Stimulated activated CD4-positive, alpha-beta T cell treated with anti-CD3 and anti-CD28 coated beads, Interleukin-1b, Interleukin-23, amount 100 ng/mL, for 4 hours (primary cell): ENCODE results near the gene TYW1.
"Not testable (repeated sequence)": the region's sequence is repeated elsewhere in the genome, so short reads cannot be mapped to it uniquely, and the experiment has no call there.

Experiments used
- DNase-seq, 2 donors: peaks; one replicate each; pipeline ENCODE4 v3.0.0-alpha.2; 2020; ENCODE audit warnings: low read depth in 2 of 2

Gene TYW1

GRCh38 chr7:67248364-67248763 is 251.7 kb downstream of the TYW1 start:
- not testable (repeated sequence) for DNase-seq

DNA sequence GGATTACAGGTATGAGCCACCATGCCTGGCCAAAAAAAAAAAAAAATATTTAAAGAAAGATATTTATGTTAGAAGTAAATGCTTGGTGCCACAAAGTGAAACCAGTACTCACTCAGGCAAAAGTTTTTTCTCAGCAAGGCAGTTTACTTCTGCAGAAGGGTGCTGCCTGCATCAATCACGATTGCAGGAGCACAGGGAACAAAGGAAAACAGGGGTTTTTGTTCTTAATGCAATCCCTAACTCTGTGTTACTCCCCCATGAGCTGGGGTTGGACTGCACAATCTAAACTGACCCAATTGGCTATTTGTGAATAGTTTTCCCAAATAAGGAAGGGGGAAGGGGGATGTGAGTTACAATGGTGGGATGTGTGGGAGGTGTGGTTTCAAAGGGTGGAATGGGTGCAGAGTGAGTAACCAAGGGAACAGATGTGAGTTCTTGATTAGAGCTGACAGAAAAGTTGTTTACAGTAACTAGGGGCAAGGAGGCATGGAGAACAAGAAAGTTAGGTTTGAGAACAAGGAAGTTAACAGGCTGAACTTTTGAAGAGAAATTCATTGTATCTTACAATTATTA is 255.4 kb downstream of the TYW1 start:
- no peak for DNase-seq

GRCh38 chr7:67255076-67255475 is 258.4 kb downstream of the TYW1 start:
- not testable (repeated sequence) for DNase-seq

DNA sequence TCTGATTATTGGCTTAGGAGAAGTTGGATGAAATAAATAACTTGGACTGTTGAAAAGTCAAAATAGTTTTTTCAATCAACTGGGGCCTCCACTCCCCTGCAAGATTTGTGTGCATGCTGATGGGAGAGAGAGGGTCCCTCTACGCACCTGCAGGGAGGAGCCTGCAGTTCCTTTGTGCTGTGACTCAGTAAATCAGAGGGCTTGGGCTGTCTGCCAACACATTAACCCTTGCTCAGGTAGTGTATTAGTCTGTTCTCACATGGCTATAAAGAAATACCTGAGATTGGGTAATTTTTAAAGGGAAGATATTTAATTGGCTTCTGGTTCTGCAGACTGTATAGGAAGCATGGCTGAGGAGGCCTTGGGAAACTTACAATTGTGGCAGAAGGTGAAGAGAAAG is 261.1 kb downstream of the TYW1 start:
- not testable (repeated sequence) for DNase-seq

DNA sequence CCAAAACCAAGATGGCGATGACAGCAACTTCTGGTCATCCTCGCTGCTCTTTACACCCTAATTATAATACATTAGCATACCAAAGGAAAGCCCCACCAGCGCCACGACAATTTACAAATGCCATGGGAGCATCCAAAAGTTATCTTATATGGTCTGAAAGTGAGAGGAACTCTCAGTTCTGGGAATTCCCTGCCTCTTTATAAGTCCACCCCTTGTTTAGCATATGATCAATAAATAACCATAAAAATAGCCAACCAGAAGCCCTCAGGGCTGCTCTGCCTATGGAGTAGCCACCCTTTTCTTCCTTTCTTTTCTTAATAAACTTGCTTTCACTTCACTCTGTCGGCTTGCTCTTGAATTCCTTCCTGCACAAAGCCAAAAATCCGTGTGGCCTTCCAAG is 262.7 kb downstream of the TYW1 start:
- not testable (repeated sequence) for DNase-seq

DNA sequence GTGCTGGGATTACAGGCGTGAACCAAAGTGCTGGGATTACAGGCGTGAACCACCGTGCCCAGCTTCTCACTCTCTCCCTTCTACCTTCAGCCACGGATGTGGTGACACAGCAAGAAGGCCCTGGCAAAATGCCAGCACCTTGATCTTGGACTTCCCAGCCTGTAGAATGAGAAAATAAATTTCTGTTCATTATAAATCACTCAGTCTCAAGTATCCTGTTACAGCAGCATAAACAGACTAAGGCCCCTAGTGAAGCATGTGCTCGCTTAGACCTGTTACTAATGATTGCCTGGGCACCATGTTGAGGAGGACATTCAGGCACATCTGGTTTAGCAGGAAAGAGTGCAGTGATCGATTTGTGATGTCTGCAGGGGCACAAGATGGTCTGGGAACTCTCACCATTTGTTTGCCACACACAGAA is 263.5 kb downstream of the TYW1 start:
- DNase-seq = peak in 1 of 2 donors; percentile 8

- not testable (repeated sequence) for DNase-seq
Observed at GRCh38 chr7:67264000-67264399, 267.4 kb downstream of the TYW1 start.

DNA sequence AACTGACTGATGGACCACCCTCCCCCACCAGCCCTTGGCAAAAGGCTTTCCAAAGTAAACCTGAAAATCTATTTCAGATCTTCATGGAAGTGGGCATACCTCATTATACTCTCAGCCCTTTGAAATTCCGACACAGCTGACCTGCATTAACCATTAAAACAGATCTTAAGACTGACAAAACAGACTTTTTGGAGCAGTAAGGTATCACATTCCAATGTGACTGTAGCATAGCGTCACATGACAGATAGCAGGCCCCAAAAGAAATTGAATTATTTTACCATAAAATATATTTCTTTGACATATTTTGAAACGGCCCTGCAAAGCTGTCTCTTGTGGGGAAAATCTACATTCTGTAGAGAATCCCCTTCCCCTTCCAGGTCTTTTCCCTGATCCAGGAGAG is 269.4 kb downstream of the TYW1 start:
- not testable (repeated sequence) for DNase-seq

DNA sequence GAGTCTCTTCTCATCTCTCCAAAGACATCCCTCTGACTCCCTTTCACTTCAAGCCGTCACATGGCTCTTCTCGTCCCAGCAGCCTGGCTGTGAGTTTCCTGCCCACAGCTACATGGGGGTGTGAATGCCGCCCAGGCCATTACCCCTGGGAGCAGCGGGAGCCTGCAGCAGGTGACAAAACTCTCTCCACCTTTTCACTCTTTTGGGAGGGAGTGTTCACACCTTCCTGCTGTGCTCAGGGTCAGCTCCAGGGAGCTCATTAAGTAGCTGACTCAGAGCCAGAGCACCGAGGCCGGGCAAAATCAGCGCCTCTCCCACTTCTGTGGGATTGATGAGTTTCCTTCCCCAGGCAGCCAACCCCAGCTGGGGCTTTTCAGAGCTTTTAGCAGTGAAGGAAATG is 271.3 kb downstream of the TYW1 start:
- DNase-seq = no peak

DNA sequence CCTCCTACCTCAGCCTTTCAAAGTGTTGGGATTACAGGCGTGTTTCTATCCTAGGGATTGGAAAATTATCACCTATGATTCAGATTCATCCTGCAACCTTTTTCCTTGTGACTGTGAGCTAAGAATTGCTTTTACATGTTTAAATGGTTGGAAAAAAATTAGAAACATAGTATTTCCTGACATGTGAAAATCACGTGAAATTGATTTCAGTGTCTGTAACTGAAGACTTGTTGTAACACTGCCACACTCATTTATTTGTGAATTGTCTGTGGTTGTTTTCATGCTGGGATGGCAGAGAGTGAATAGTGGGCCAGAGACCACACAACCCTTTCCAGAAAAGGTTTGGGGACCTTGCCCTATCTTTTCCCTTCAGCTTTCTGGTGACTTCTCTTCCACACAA is 273.3 kb downstream of the TYW1 start:
- DNase-seq = not testable (repeated sequence)
